NCI-H1436 (cell line): Measurements from ENCODE around the gene CROCC2.

ENCODE experiments used
- DNase-seq: peaks from one replicate; lab custom pipeline; 2025; lab: John Stamatoyannopoulos, UW

CROCC2 gene

GRCh38 chr2:241017228-241017940 lies 111.2 kb downstream of the CROCC2 start:
- DNase-seq, result no peak

GRCh38 chr2:241018051-241018891 lies 112.1 kb downstream of the CROCC2 start:
- DNase-seq, result no peak

GRCh38 chr2:241019441-241020139 lies 113.5 kb downstream of the CROCC2 start:
- DNase-seq, result no peak

GRCh38 chr2:241020201-241020600 lies 114.1 kb downstream of the CROCC2 start:
- DNase-seq, result no peak

- DNase-seq, result no peak
Measured at GRCh38 chr2:241020629-241021190, 114.6 kb downstream of the CROCC2 start.

GRCh38 chr2:241025639-241026038 lies 119.5 kb downstream of the CROCC2 start:
- no peak for DNase-seq

- no peak for DNase-seq
Measured at GRCh38 chr2:241029599-241030332, 123.6 kb downstream of the CROCC2 start.

GRCh38 chr2:241030333-241030680 lies 124.2 kb downstream of the CROCC2 start:
- DNase-seq, result no peak

GRCh38 chr2:241030883-241031282 lies 124.7 kb downstream of the CROCC2 start:
- DNase-seq, result no peak

GRCh38 chr2:241031436-241032165 lies 125.5 kb downstream of the CROCC2 start:
- DNase-seq, result no peak

- no peak for DNase-seq
Measured at GRCh38 chr2:241033336-241033987, 127.3 kb downstream of the CROCC2 start.

GRCh38 chr2:241033994-241034393 lies 127.9 kb downstream of the CROCC2 start:
- DNase-seq, result no peak

GRCh38 chr2:241034490-241035141 lies 128.5 kb downstream of the CROCC2 start:
- DNase-seq, result no peak

GRCh38 chr2:241035142-241035817 lies 129.1 kb downstream of the CROCC2 start:
- peak; percentile 65 for DNase-seq

- DNase-seq, result peak; percentile 45
Measured at GRCh38 chr2:241035818-241036396, 129.8 kb downstream of the CROCC2 start.

GRCh38 chr2:241036397-241036963 lies 130.3 kb downstream of the CROCC2 start:
- DNase-seq, result peak; percentile 14

- no peak for DNase-seq
Measured at GRCh38 chr2:241036964-241037421, 130.9 kb downstream of the CROCC2 start.

- no peak for DNase-seq
Measured at GRCh38 chr2:241037498-241037897, 131.4 kb downstream of the CROCC2 start.
